Measurements from ENCODE around the gene MCTP1.

DNA sequence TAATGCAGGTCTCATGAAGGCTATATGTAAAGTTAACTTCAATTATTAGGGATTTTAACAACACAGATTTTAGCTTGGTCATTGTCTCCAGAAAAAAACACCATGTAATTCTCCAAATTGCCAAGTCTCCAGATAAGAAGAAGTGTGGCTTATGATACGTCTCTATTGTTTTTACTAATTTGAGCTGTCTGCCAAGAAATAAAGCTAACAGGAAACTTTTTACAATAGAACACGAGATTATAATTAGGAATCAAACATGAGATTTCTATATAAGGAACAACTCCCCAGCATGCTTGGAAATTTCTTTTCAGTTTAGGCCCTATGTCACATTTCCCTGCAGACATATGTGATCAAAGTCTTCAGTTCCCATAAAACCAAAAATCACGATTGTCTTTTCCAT is 142.7 kb downstream of the MCTP1 start:
- no peak for TF ChIP-seq POLR2A (IDR thresholded peaks at IDR 0.05)
- TF ChIP-seq, protein P1, sequence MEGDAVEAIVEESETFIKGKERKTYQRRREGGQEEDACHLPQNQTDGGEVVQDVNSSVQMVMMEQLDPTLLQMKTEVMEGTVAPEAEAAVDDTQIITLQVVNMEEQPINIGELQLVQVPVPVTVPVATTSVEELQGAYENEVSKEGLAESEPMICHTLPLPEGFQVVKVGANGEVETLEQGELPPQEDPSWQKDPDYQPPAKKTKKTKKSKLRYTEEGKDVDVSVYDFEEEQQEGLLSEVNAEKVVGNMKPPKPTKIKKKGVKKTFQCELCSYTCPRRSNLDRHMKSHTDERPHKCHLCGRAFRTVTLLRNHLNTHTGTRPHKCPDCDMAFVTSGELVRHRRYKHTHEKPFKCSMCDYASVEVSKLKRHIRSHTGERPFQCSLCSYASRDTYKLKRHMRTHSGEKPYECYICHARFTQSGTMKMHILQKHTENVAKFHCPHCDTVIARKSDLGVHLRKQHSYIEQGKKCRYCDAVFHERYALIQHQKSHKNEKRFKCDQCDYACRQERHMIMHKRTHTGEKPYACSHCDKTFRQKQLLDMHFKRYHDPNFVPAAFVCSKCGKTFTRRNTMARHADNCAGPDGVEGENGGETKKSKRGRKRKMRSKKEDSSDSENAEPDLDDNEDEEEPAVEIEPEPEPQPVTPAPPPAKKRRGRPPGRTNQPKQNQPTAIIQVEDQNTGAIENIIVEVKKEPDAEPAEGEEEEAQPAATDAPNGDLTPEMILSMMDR (IDR thresholded peaks at IDR 0.05), result no peak
- no peak for TF ChIP-seq POLR2AphosphoS5 (IDR thresholded peaks at IDR 0.05)
